K562 (cell line): Measurements from ENCODE around the gene MAD2L1BP. TPM values are rescaled to one million over a fixed set of nuclear protein-coding genes. Genes with fewer than 3 reads are reported as not detected.

ENCODE experiments used
- ATAC-seq: fragments of 200-7000 bp; cut with Tn5 transposase; 3 replicates; pipeline ENCODE4 v1.9.1; 2020; ENCODE audit warnings: moderate library complexity
- BruUV-seq: library from RNA; stranded (reverse); fragments of 400-500 nt; replicated peaks from 2 replicates; lab custom pipeline; 2021; lab: Mats Ljungman, UMichigan
- CTCF ChIA-PET: fragments of 300-600 bp; formaldehyde crosslinking; extraction: SDS; loops from one replicate; lab custom pipeline; 2021; ENCODE audit warnings: low intra/inter-chr PET ratio; lab: Yijun Ruan, JAX
- POLR2A ChIA-PET: fragments of 300-600, 350-650 bp; sonication (Branson Sonifier 250); formaldehyde crosslinking; extraction: SDS; loops from one replicate; lab custom pipeline; 2021; ENCODE audit warnings: antibody characterized with exemption, inconsistent platforms; lab: Yijun Ruan, JAX
- DNase-seq, 4 experiments: peaks; one replicate each; pipeline versions ENCODE4 v3.0.0 to v3.0.0-alpha.2; 2011 to 2018; ENCODE audit warnings: low spot score in 3 of 4, mixed read lengths in 3 of 4; ENCODE audit errors: extremely low read depth in 1 of 4
- FAIRE-seq: peaks from 2 replicates; lab custom pipeline; 2011; peaks lifted over from hg19 to GRCh38; lab: Jason Lieb, UNC
- H2AFZ ChIP-seq: 2 replicates; pipeline ENCODE4 v1.6.0; 2011; ENCODE audit warnings: low read depth, low read length, control low read depth, inconsistent platforms
- H3K27ac ChIP-seq: fragments of 200-600 bp; 3 replicates; pipeline ENCODE4 v1.8.0; 2011; ENCODE audit warnings: low read depth, mild to moderate bottlenecking, control low read depth, inconsistent platforms, low read length, moderate library complexity, mixed read lengths; ENCODE audit errors: extremely low read depth
- H3K27me3 ChIP-seq, 2 experiments: fragments of 300-600 bp in 1 of 2; 2 replicates in 1 of 2; 3 replicates in 1 of 2; pipeline versions ENCODE4 v1.6.0 to v1.8.0; 2011; ENCODE audit warnings: inconsistent platforms in 2 of 2, low read length in 2 of 2, mild to moderate bottlenecking in 1 of 2, mixed read lengths in 1 of 2, moderate library complexity in 1 of 2; ENCODE audit not compliant: control insufficient read depth in 2 of 2, insufficient read depth in 2 of 2
- H3K36me3 ChIP-seq: fragments of 300-600 bp; 3 replicates; pipeline ENCODE4 v1.8.0; 2011; ENCODE audit warnings: mild to moderate bottlenecking, low read length, inconsistent platforms; ENCODE audit not compliant: control insufficient read depth, insufficient read depth
- H3K4me1 ChIP-seq, 2 experiments: fragments of 200-600 bp in 1 of 2; replicated peaks in 1 of 2; 2 replicates in 1 of 2; 3 replicates in 1 of 2; pipeline versions ENCODE4 v1.5.1 to v1.8.0; 2011; ENCODE audit warnings: inconsistent platforms in 2 of 2, low read length in 2 of 2, mild to moderate bottlenecking in 1 of 2, mixed read lengths in 1 of 2, moderate library complexity in 1 of 2; ENCODE audit not compliant: control insufficient read depth in 2 of 2, insufficient read depth in 2 of 2
- H3K4me2 ChIP-seq: 2 replicates; pipeline ENCODE4 v1.6.1; 2011; ENCODE audit warnings: low read length, control low read depth, inconsistent platforms, mixed read lengths; ENCODE audit not compliant: insufficient read depth
- H3K4me3 ChIP-seq: fragments of 200-600 bp; sonication (generic), shearing (Covaris generic); 2 replicates; pipeline ENCODE4 v1.5.1; 2016; ENCODE audit warnings: control low read depth, inconsistent platforms
- H3K79me2 ChIP-seq: fragments of 200-600 bp; 3 replicates; pipeline ENCODE4 v1.8.0; 2011; ENCODE audit warnings: low read length, inconsistent platforms; ENCODE audit not compliant: control insufficient read depth, insufficient read depth
- H3K9ac ChIP-seq, 2 experiments: 2 replicates each; pipeline versions ENCODE4 v1.6.0 to v1.6.1; 2011; ENCODE audit warnings: low read depth in 2 of 2, low read length in 2 of 2, control low read depth in 1 of 2, inconsistent platforms in 1 of 2, mild to moderate bottlenecking in 1 of 2, mixed read lengths in 1 of 2; ENCODE audit not compliant: insufficient read depth in 1 of 2
- H3K9me1 ChIP-seq: one replicate; pipeline ENCODE4 v1.6.0; 2011; ENCODE audit warnings: inconsistent platforms, mild to moderate bottlenecking, low read length, moderate library complexity; ENCODE audit not compliant: control insufficient read depth, insufficient read depth
- H3K9me3 ChIP-seq: replicated peaks from 2 replicates; pipeline ENCODE4 v1.5.1; 2011; ENCODE audit warnings: low read depth, low read length, inconsistent platforms; ENCODE audit not compliant: control insufficient read depth, insufficient read depth
- H4K20me1 ChIP-seq: replicated peaks from 2 replicates; pipeline ENCODE4 v1.6.1; 2011; ENCODE audit warnings: low read length, inconsistent platforms, mixed read lengths; ENCODE audit not compliant: control insufficient read depth, insufficient read depth
- E2F4 ChIP-seq: sonication (generic); formaldehyde crosslinking; IDR thresholded peaks from 2 replicates; pipeline ENCODE4 v1.8.0; 2022; ENCODE audit warnings: mild to moderate bottlenecking, low read depth, missing genetic modification reagents
- ETV5 ChIP-seq: sonication (generic); formaldehyde crosslinking; IDR thresholded peaks from 2 replicates; pipeline ENCODE4 v1.4.0; 2020; ENCODE audit warnings: low read depth, mild to moderate bottlenecking, missing genetic modification reagents
- FUS ChIP-seq: fragments of 200-400 bp; formaldehyde crosslinking; optimal IDR thresholded peaks from 2 replicates; pipeline ENCODE3; 2017; ENCODE audit warnings: low read depth, low read length
- GATA2 ChIP-seq: sonication (generic); formaldehyde crosslinking; IDR thresholded peaks from 2 replicates; pipeline ENCODE4 v1.4.0; 2020; ENCODE audit warnings: mild to moderate bottlenecking, missing genetic modification reagents
- KLF1 ChIP-seq: fragments of 450-650 bp; IDR thresholded peaks from 2 replicates; pipeline ENCODE4 v1.6.1; 2016; ENCODE audit warnings: missing genetic modification characterization, missing compliant biosample characterization
- MLLT1 ChIP-seq, 2 experiments: fragments of 450-650 bp; IDR thresholded peaks; 2 replicates each; pipeline ENCODE4 v1.6.1; 2016
- NFATC3 ChIP-seq: fragments of 450-650 bp; IDR thresholded peaks from 2 replicates; pipeline ENCODE4 v1.6.1; 2017; ENCODE audit warnings: mild to moderate bottlenecking
- NFIC ChIP-seq: fragments of 450-650 bp; IDR thresholded peaks from 2 replicates; pipeline ENCODE4 v1.6.1; 2017; ENCODE audit warnings: mild to moderate bottlenecking, inconsistent platforms
- TAL1 ChIP-seq: fragments of 450-650 bp; IDR thresholded peaks from 2 replicates; pipeline ENCODE4 v1.6.1; 2016; ENCODE audit warnings: mild to moderate bottlenecking
- TRIM24 ChIP-seq, 2 experiments: fragments of 450-650 bp; IDR thresholded peaks; 2 replicates each; pipeline ENCODE4 v1.6.1; 2016
- TSC22D4 ChIP-seq: fragments of 450-650 bp; IDR thresholded peaks from 2 replicates; pipeline ENCODE4 v1.6.1; 2016; ENCODE audit warnings: missing genetic modification characterization, missing biosample characterization, control low read depth
- ZNF518B ChIP-seq: fragments of 250-450 bp; sonication (Bioruptor Pico); IDR thresholded peaks from 2 replicates; pipeline ENCODE4 v1.5.0; 2021; ENCODE audit warnings: mild to moderate bottlenecking, moderate library complexity
- ZNF586 ChIP-seq: fragments of 450-650 bp; formaldehyde crosslinking; conservative IDR thresholded peaks from 2 replicates; pipeline ENCODE4 v1.4.0; 2020; ENCODE audit warnings: mild to moderate bottlenecking, moderate library complexity
- WGBS: fragments of 100-300 bp; shearing (Covaris generic); methylation state at CpG from one replicate; pipeline ENCODE4 v1.1.6; 2016; ENCODE audit warnings: low coverage, mixed read lengths; ENCODE audit not compliant: insufficient coverage; ENCODE audit errors: missing lambda C conversion rate; 5-methylcytosine and 5-hydroxymethylcytosine counted together
- in situ Hi-C: fragments of 300-500 bp; cut with MboI; formaldehyde crosslinking; loops from 4 replicates; pipeline ENCODE4 v1.15.0; 2018; ENCODE audit warnings: inconsistent platforms, mixed read lengths
- intact Hi-C: fragments of 100-400 bp; cut with micrococcal nuclease; formaldehyde crosslinking; loops from 2 replicates; pipeline ENCODE4 v1.14.2; 2022
- polyA plus RNA-seq, 8 experiments: library from polyadenylated mRNA; depleted of rRNA in 4 of 8; stranded (reverse) in 5 of 8; unstranded in 3 of 8; fragments of >200 nt; fragmentation: Nextera tagmentation in 2 of 8; fragmentation: Illumina TruSeq in 1 of 8; extraction: Ambion mirVana in 2 of 8; extraction: Trizol in 1 of 8; gene quantifications; 2 replicates each; pipeline versions ENCODE4 v1.2.1 to v1.2.3, GENCODE V29; 2011 to 2014; ENCODE audit warnings: inconsistent platforms in 1 of 8, missing spikeins in 1 of 8
- total RNA-seq, 7 experiments: library from RNA; depleted of rRNA in 6 of 7; stranded (reverse); fragments of >200 nt in 6 of 7; fragmentation: Illumina TruSeq in 2 of 7; extraction: Trizol in 2 of 7; gene quantifications; 2 replicates each; pipeline versions ENCODE4 v1.2.1 to v1.2.3, GENCODE V29; 2011 to 2021; ENCODE audit warnings: low replicate concordance in 1 of 7

MAD2L1BP gene
- total and polyA plus RNA-seq, 9 of the 15 experiments (the other 6 are each of a cell fraction or from before 2014, with no cell fraction given): 69.7 to 321 (median 111) TPM

GRCh38 chr6:43625393-43625992 is 10.1 kb upstream of the MAD2L1BP start (continued):
- no peak for TF ChIP-seq ZNF586
- no peak for TF ChIP-seq TSC22D4

GRCh38 chr6:43627008-43627825 is 8.4 kb upstream of the MAD2L1BP start:
- CTCF ChIA-PET: interaction anchor here (0.7 kb wide), 2 partner anchors 76 to 141 kb away, joined by 3 read pairs; no protein-coding TSS in a partner anchor
- TSS peak; percentile 93 for BruUV-seq
- 1% methylated on average over 5 of the region's 5 CpGs for WGBS
- POLR2A ChIA-PET: interaction anchor here (0.5 to 11.8 kb wide), 17 partner anchors 8 to 431 kb away, joined by 3 to 206 read pairs (median 4); partner anchors contain the start of genes MAD2L1BP, POLH, RSPH9 and XPO5
- Histone ChIP-seq H3K36me3 (peaks cover 53% of the 10 kb centered on the region), H3K79me2 (peaks cover 65% of the 10 kb centered on the region), H3K9me1 (peaks cover 13% of the 10 kb centered on the region), H3K27me3 (no peaks in the 10 kb centered on the region; a peak in 1 of 5 replicates), H4K20me1 (no peaks in the 10 kb centered on the region), H3K4me1 (peaks cover 36 to 46% of the 10 kb centered on the region in 2 experiments), H3K4me2 (peak overlapping the region; percentile 98), H3K27ac (peak overlapping the region; percentile 99), H2AFZ (no peak overlapping the region), H3K9me3 (no peaks in the 10 kb centered on the region), H3K9ac (peak overlapping the region; percentile 92 to 99), H3K4me3 (peak overlapping the region; percentile 58)
- ATAC-seq (peak; percentile 38), DNase-seq (peak; percentile 85 to 98 (median 90)), FAIRE-seq (peak; percentile 98)
- intact Hi-C loops: loop anchor here (5.0 kb wide), 2 partner anchors 40 to 500 kb away; partner anchors contain the start of genes MRPL14 and TMEM63B
- in situ Hi-C loops: no loop called here
- peak; percentile 96 to 97 for TF ChIP-seq MLLT1 (IDR thresholded peaks at IDR 0.05)
- peak; percentile 13; the same call in 1 of the 2 replicates for TF ChIP-seq ETV5 (CRISPR knock-in tag)
- no peak for TF ChIP-seq TAL1
- peak; percentile 42; the same call in 1 of the 2 replicates for TF ChIP-seq KLF1
- no peak for TF ChIP-seq ZNF518B (CRISPR knock-in tag)
- TF ChIP-seq E2F4 (CRISPR knock-in tag): no peak; the same call in 1 of the 2 replicates
- TF ChIP-seq TRIM24 (IDR thresholded peaks at IDR 0.05): peak; percentile 81 to 82; a peak in 3 of 4 replicates
- no peak for TF ChIP-seq FUS
- TF ChIP-seq NFIC: peak; percentile 100
- no peak for TF ChIP-seq GATA2 (CRISPR knock-in tag)
- peak; percentile 77; the same call in 1 of the 2 replicates for TF ChIP-seq NFATC3
